Gastrocnemius medialis (tissue), 4 donors: ENCODE measurements around the gene MEPCE. TPM values are rescaled to one million over a fixed set of nuclear protein-coding genes. Genes with fewer than 3 reads are reported as not detected.
A peak's percentile ranks its signal among the peaks of the same experiment; 100 is the strongest.
"Not testable (repeated sequence)": the region's sequence is repeated elsewhere in the genome, so short reads cannot be mapped to it uniquely, and the experiment has no call there.

Experiments used
- ATAC-seq, 2 donors: fragments of 150-250 bp; one replicate each; pipeline ENCODE4 v1.9.1; 2016
- DNase-seq, 2 donors: peaks; one replicate each; pipeline ENCODE4 v3.0.0-alpha.2; 2019
- H3K27ac ChIP-seq, 4 donors: fragments of 200-600 bp; sonication (generic); 1 replicate in 1 of 4; 2 replicates in 3 of 4; pipeline ENCODE4 v1.5.1; 2016 to 2018; ENCODE audit warnings: mild to moderate bottlenecking in 2 of 4, moderate library complexity in 1 of 4
- H3K27me3 ChIP-seq, 3 donors: fragments of 200-600 bp; sonication (generic) in 2 of 3; 1 replicate in 1 of 3; 2 replicates in 2 of 3; pipeline versions ENCODE4 v1.5.1 to v1.6.0; 2016 to 2019; ENCODE audit warnings: mild to moderate bottlenecking in 1 of 3, moderate library complexity in 1 of 3
- H3K36me3 ChIP-seq, 2 donors: fragments of 200-600 bp; sonication (generic) in 1 of 2; one replicate each; pipeline ENCODE4 v1.5.1; 2017 to 2018
- H3K4me1 ChIP-seq, 2 donors: fragments of 200-600 bp; sonication (generic) in 1 of 2; one replicate each; pipeline ENCODE4 v1.5.1; 2016 to 2017; ENCODE audit warnings: mild to moderate bottlenecking in 2 of 2
- H3K4me3 ChIP-seq, 4 donors: fragments of 200-600 bp; sonication (generic) in 3 of 4; 1 replicate in 1 of 4; 2 replicates in 3 of 4; pipeline ENCODE4 v1.5.1; 2016 to 2019; ENCODE audit warnings: mild to moderate bottlenecking in 2 of 4
- H3K9me3 ChIP-seq, 3 donors: fragments of 200-600 bp; sonication (generic) in 2 of 3; 1 replicate in 1 of 3; 2 replicates in 2 of 3; pipeline ENCODE4 v1.5.1; 2016 to 2019
- POLR2A ChIP-seq, 2 donors: fragments of 450-650 bp; IDR thresholded peaks; one replicate each; pipeline ENCODE4 v1.6.1; 2017; ENCODE audit warnings: antibody characterized with exemption in 2 of 2, mild to moderate bottlenecking in 2 of 2, moderate library complexity in 2 of 2
- in situ Hi-C, 4 donors: fragments of 200-750 bp; cut with MboI; loops; one replicate each; pipeline versions ENCODE4 v1.15.0 to v1.8.0; 2017; ENCODE audit warnings: low sequenced_read_pairs in 4 of 4
- intact Hi-C: fragments of 100-400 bp; cut with DNase I; formaldehyde crosslinking; loops from one replicate; pipeline ENCODE4 v1.15.1; 2023; ENCODE audit warnings: low total_unique reads
- total RNA-seq, 4 donors: library from RNA; depleted of rRNA; stranded (reverse); fragments of >200 nt; gene quantifications; one replicate each; pipeline versions ENCODE4 v1.1.0 to v1.2.3, GENCODE V29; 2016
- TF ChIP-seq, protein P1 (sequence below), 5 experiments: fragments of 450-650 bp in 3 of 5; fragments of 200-600 bp in 2 of 5; sonication (generic) in 2 of 5; IDR thresholded peaks in 4 of 5; conservative IDR thresholded peaks in 1 of 5; 1 replicate in 4 of 5; 2 replicates in 1 of 5; pipeline ENCODE4 v1.5.1; 2016 to 2019; ENCODE audit warnings: antibody characterized with exemption in 5 of 5, mild to moderate bottlenecking in 3 of 5, moderate library complexity in 3 of 5

Gene MEPCE
- total RNA-seq, 4 donors from 2014 or later = 23.5 to 39.9 (median 28.6) TPM

DNA sequence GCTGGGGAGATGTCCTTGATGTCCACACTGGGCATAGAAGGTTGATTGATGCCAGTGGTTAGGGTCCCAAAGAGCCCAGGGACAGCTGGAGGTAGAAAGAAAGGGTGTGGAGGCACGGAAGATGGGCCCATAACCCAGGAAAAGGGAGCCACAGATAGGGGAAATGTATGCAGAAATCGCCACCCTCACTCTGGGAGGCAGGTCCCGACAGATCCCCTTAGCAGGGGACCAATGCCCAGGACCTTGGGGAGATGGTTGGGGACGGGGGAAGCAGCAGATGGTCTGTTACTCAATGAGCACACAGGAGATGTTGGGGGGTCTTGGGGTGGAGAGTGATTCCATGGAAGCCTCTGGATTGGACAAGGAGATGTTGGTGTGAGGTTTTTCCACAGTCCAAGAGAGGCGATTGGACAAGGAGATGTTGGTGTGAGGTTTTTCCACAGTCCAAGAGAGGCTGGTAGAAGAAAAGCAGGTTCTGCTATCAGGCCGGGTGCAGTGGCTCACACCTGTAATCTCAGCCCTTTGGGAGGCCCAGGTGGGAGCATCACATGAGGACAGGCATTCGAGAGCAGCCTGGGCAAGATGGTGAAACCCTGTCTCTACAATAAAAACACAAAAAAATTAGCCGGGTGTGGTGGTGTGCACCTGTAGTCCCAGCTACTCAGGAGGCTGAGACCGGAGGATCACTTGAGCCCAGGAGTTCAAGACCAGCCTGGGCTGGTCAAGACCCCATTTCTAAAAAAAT is 13.6 kb downstream of the MEPCE start:
- Histone ChIP-seq H3K4me3 (no peak overlapping the region), H3K4me1 (no peaks in the 10 kb centered on the region), H3K27me3 (no peaks in the 10 kb centered on the region), H3K36me3 (no peaks in the 10 kb centered on the region), H3K27ac (peak overlapping the region; percentile 63 to 74 (median 65)), H3K9me3 (no peaks in the 10 kb centered on the region)
- peak in 1 of 2 donors; percentile 9 for DNase-seq
- TF ChIP-seq, protein P1, sequence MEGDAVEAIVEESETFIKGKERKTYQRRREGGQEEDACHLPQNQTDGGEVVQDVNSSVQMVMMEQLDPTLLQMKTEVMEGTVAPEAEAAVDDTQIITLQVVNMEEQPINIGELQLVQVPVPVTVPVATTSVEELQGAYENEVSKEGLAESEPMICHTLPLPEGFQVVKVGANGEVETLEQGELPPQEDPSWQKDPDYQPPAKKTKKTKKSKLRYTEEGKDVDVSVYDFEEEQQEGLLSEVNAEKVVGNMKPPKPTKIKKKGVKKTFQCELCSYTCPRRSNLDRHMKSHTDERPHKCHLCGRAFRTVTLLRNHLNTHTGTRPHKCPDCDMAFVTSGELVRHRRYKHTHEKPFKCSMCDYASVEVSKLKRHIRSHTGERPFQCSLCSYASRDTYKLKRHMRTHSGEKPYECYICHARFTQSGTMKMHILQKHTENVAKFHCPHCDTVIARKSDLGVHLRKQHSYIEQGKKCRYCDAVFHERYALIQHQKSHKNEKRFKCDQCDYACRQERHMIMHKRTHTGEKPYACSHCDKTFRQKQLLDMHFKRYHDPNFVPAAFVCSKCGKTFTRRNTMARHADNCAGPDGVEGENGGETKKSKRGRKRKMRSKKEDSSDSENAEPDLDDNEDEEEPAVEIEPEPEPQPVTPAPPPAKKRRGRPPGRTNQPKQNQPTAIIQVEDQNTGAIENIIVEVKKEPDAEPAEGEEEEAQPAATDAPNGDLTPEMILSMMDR (IDR thresholded peaks at IDR 0.05 in 4 of 5, conservative IDR thresholded peaks at IDR 0.05 in 1 of 5) = no peak
- TF ChIP-seq POLR2A (IDR thresholded peaks at IDR 0.05) = no peak
- intact Hi-C loops = no loop called here
- in situ Hi-C loops = loop anchor here in 1 of 4 donors (25.0 kb wide), 1 partner anchor 419 kb away; the partner anchor contains the start of genes SLC12A9 and TRIP6
- ATAC-seq = no peak

DNA sequence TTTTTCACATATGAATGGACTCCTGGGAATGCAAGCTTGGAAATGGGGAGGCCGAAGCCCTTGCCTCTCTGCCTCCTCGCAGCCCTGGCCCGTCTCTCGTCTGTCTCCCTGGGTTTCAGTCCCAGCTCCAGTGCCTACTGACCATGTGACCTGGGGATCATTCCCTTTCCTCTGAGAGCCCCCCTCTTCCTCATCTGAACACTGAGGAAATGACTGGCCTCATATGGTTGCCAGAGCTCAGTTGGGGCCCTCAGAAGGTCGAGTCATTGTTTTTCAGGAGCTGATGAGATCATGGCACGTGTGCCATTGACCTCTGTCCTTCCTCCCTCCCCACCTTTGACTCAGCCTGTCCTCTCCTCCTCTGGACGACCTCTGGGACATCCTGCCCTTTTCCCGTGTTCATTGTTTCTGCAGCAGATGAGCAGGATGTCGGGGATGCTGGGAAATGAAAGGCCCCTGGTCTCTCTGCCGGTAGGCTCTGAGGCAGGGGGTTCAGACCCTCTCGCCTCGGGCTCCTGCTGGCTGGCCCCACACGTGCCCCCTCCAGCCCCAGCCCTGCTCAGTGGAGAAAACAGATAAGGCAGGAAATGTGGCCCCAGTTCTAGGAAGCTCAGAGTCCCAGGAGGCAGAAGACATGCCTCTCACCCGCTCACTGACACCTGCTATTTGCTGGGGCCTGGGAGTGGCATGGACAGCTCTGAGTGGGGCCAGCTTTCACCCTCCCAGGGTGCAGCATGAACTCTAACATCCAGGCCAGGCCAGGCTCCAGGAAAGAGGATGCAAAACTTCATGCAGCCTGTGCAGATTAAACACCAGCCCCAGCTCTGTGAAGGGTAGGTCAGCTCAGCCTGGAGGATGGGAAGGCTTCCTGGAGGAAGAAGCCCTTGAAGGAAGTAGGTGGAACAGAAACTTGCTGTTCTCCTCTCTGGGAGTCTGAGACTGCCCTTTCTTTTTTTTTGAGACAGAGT is 15.0 kb downstream of the MEPCE start:
- no peaks in the 10 kb centered on the region for H3K9me3 ChIP-seq
- no peak overlapping the region for H3K4me3 ChIP-seq
- H3K36me3 ChIP-seq = no peaks in the 10 kb centered on the region
- intact Hi-C loops = no loop called here
- H3K27ac ChIP-seq = peak overlapping the region; percentile 63 to 74 (median 65)
- H3K4me1 ChIP-seq = no peaks in the 10 kb centered on the region
- DNase-seq (peak in 1 of 2 donors; percentile 8), ATAC-seq (peak; percentile 63 to 71)
- in situ Hi-C loops = loop anchor here in 1 of 4 donors (25.0 kb wide), 1 partner anchor 418 kb away; the partner anchor contains the start of genes SLC12A9 and TRIP6
- TF ChIP-seq, protein P1 (IDR thresholded peaks at IDR 0.05 in 4 of 5, conservative IDR thresholded peaks at IDR 0.05 in 1 of 5) = no peak
- peak in 1 of 2 donors; percentile 5 for TF ChIP-seq POLR2A (IDR thresholded peaks at IDR 0.05)
- H3K27me3 ChIP-seq = no peaks in the 10 kb centered on the region

DNA sequence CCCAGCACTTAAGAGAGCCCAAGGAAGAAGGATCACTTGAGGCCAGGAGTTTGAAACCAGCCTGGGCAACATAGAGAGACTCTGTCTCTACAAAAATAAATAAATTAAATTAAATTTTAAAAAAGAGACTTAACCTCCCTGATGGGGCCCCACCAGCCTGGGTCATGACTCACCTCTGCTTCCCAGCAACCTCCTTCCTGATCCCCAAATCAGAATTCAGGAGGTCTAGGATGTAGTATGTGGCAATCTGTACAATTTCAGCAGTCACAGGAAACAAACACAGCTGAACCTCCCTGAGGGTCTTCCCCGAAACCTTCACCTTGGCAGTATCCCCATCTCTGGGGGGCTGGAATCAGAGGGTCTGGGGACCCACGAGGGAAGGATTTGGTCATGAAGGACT is 16.4 kb downstream of the MEPCE start:
- peak overlapping the region in 2 of 4 donors; percentile 22 to 63 for H3K27ac ChIP-seq
- peaks cover 0 to 3% of the 10 kb centered on the region in 2 donors for H3K4me1 ChIP-seq
- H3K27me3 ChIP-seq = no peaks in the 10 kb centered on the region
- ATAC-seq (no peak), DNase-seq (no peak)
- TF ChIP-seq POLR2A (IDR thresholded peaks at IDR 0.05) = no peak
- TF ChIP-seq, protein P1 (IDR thresholded peaks at IDR 0.05 in 4 of 5, conservative IDR thresholded peaks at IDR 0.05 in 1 of 5) = no peak
- H3K4me3 ChIP-seq = no peak overlapping the region
- no peaks in the 10 kb centered on the region for H3K9me3 ChIP-seq
- in situ Hi-C loops = loop anchor here in 1 of 4 donors (25.0 kb wide), 1 partner anchor 416 kb away; the partner anchor contains the start of genes SLC12A9 and TRIP6
- H3K36me3 ChIP-seq = no peaks in the 10 kb centered on the region
- intact Hi-C loops = no loop called here

DNA sequence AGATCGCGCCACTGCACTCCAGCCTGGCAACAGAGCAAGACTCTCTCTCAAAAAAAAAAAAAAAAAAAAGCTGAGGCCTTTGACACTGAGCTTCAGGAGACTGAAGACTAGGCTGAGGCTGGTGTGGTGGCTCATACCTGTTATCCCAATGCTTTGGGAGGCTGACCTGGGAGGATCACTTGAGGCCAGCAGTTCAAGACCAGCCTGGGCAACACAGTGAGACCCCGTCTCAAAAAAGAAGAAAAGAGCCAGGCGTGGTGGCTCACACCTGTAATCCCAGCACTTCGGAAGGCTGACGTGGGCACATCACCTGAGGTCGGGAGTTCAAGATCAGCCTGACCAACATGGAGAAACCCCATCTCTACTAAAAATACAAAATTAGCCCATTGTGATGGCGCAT is 17.7 kb downstream of the MEPCE start:
- H3K36me3 ChIP-seq, DNase-seq, H3K9me3 ChIP-seq, H3K27me3 ChIP-seq, intact Hi-C loops, H3K4me1 ChIP-seq, H3K4me3 ChIP-seq, H3K27ac ChIP-seq, ATAC-seq: not testable (repeated sequence)
- in situ Hi-C loops = loop anchor here in 1 of 4 donors (25.0 kb wide), 1 partner anchor 415 kb away; the partner anchor contains the start of genes SLC12A9 and TRIP6
